Keratinocyte (primary cell): ENCODE measurements around the gene STK40. TPM values are rescaled to one million over a fixed set of nuclear protein-coding genes. Genes with fewer than 3 reads are reported as not detected.

Source experiments
- DNase-seq: peaks from one replicate; pipeline ENCODE4 v3.0.0-alpha.2; 2011; ENCODE audit warnings: low read depth, missing footprints, low spot score
- FAIRE-seq: peaks from 2 replicates; lab custom pipeline; 2011; peaks lifted over from hg19 to GRCh38; lab: Jason Lieb, UNC
- H2AFZ ChIP-seq: 2 replicates; pipeline ENCODE4 v1.6.0; 2012; ENCODE audit warnings: low read length, control low read depth, inconsistent platforms; ENCODE audit not compliant: control insufficient read depth
- H3K27ac ChIP-seq: 2 replicates; pipeline ENCODE4 v1.5.1; 2011; ENCODE audit warnings: low read length; ENCODE audit not compliant: control insufficient read depth, insufficient read depth
- H3K27me3 ChIP-seq: 3 replicates; pipeline ENCODE4 v1.6.0; 2011; ENCODE audit warnings: low read length; ENCODE audit not compliant: control insufficient read depth, insufficient read depth; ENCODE audit errors: extremely low read depth
- H3K36me3 ChIP-seq, 2 experiments: 2 replicates in 1 of 2; 3 replicates in 1 of 2; pipeline ENCODE4 v1.5.1; 2011; ENCODE audit warnings: low read length in 2 of 2, mild to moderate bottlenecking in 1 of 2; ENCODE audit not compliant: control insufficient read depth in 2 of 2, insufficient read depth in 2 of 2; ENCODE audit errors: extremely low read depth in 1 of 2
- H3K4me1 ChIP-seq: 3 replicates; pipeline ENCODE4 v1.5.1; 2011; ENCODE audit warnings: low read length; ENCODE audit not compliant: control insufficient read depth, insufficient read depth; ENCODE audit errors: extremely low read depth
- H3K4me2 ChIP-seq: 3 replicates; pipeline ENCODE4 v1.6.0; 2011; ENCODE audit warnings: low read depth, low read length; ENCODE audit not compliant: control insufficient read depth, insufficient read depth; ENCODE audit errors: extremely low read depth
- H3K4me3 ChIP-seq, 3 experiments: fragments of 200-600 bp in 1 of 3; sonication (generic) in 1 of 3; 2 replicates in 2 of 3; 3 replicates in 1 of 3; pipeline ENCODE4 v1.5.1; 2011 to 2016; ENCODE audit warnings: low read length in 3 of 3, mild to moderate bottlenecking in 3 of 3, control low read depth in 2 of 3, inconsistent platforms in 1 of 3, low read depth in 1 of 3, mixed read lengths in 1 of 3, mixed run types in 1 of 3, moderate library complexity in 1 of 3; ENCODE audit not compliant: control insufficient read depth in 2 of 3, insufficient read depth in 2 of 3; ENCODE audit errors: extremely low read depth in 1 of 3
- H3K79me2 ChIP-seq: 2 replicates; pipeline ENCODE4 v1.6.0; 2012; ENCODE audit warnings: low read length; ENCODE audit not compliant: control insufficient read depth, insufficient read depth
- H3K9ac ChIP-seq: 3 replicates; pipeline ENCODE4 v1.6.0; 2011; ENCODE audit warnings: low read length; ENCODE audit not compliant: control insufficient read depth, insufficient read depth; ENCODE audit errors: extremely low read depth
- H3K9me1 ChIP-seq: 3 replicates; pipeline ENCODE4 v1.6.0; 2011; ENCODE audit warnings: low read length; ENCODE audit not compliant: control insufficient read depth, insufficient read depth; ENCODE audit errors: extremely low read depth
- H3K9me3 ChIP-seq: 2 replicates; pipeline ENCODE4 v1.5.1; 2012; ENCODE audit warnings: low read depth, low read length; ENCODE audit not compliant: control insufficient read depth
- H4K20me1 ChIP-seq: 3 replicates; pipeline ENCODE4 v1.6.0; 2011; ENCODE audit warnings: low read length; ENCODE audit not compliant: control insufficient read depth, insufficient read depth; ENCODE audit errors: extremely low read depth
- CTCF ChIP-seq, 3 experiments: IDR thresholded peaks in 1 of 3; conservative IDR thresholded peaks in 1 of 3; optimal IDR thresholded peaks in 1 of 3; 2 replicates in 2 of 3; 3 replicates in 1 of 3; pipeline versions ENCODE3 to v1.5.1; 2011; ENCODE audit warnings: low read length in 3 of 3, mild to moderate bottlenecking in 3 of 3, moderate library complexity in 2 of 3, control low read depth in 1 of 3, inconsistent platforms in 1 of 3; ENCODE audit not compliant: insufficient read depth in 2 of 3; ENCODE audit errors: extremely low read depth in 1 of 3
- EZH2 ChIP-seq: IDR thresholded peaks from one replicate; pipeline ENCODE4 v1.6.1; 2012; ENCODE audit warnings: inconsistent platforms, mild to moderate bottlenecking, low read length, moderate library complexity
- dilution Hi-C: fragments of 300-500 bp; cut with MboI; formaldehyde crosslinking; loops from one replicate; pipeline ENCODE4 v1.7.0; 2020; ENCODE audit warnings: low sequenced_read_pairs; ENCODE audit not compliant: extremely low pct_ligation_motif_present
- polyA plus RNA-seq, 5 experiments: library from polyadenylated mRNA; depleted of rRNA in 3 of 5; stranded (reverse) in 3 of 5; stranded (forward) in 1 of 5; unstranded in 1 of 5; fragments of >200 nt; gene quantifications; 1 replicate in 1 of 5; 2 replicates in 3 of 5; 3 replicates in 1 of 5; pipeline versions ENCODE4 v1.2.1 to v1.2.3, GENCODE V29; 2011 to 2012; ENCODE audit warnings: missing spikeins in 2 of 5, low read depth in 1 of 5, low replicate concordance in 1 of 5

The STK40 gene
- polyA plus RNA-seq, 1 donor (not counting 4 experiments of a cell fraction or from before 2014, with no cell fraction given): 10.4 TPM

- no peaks in the 10 kb centered on the region for H4K20me1 ChIP-seq
- no peak overlapping the region for H2AFZ ChIP-seq
- H3K4me2 ChIP-seq: no peak overlapping the region
- TF ChIP-seq CTCF (optimal IDR thresholded peaks at IDR 0.05 in 1 of 3, IDR thresholded peaks at IDR 0.05 in 1 of 3, conservative IDR thresholded peaks at IDR 0.05 in 1 of 3; ENCODE audit: extremely low read depth in 1 of 3, insufficient read depth in 2 of 3, low read length in 3 of 3): no peak
- H3K4me3 ChIP-seq: no peak overlapping the region
- no peak overlapping the region for H3K9ac ChIP-seq
- H3K27ac ChIP-seq: no peak overlapping the region
- peaks cover 13% of the 10 kb centered on the region for H3K4me1 ChIP-seq
- H3K36me3 ChIP-seq: peaks cover 0 to 2% of the 10 kb centered on the region in 2 experiments
- dilution Hi-C loops: no loop called here
- H3K9me3 ChIP-seq: no peaks in the 10 kb centered on the region
- FAIRE-seq: no peak
- H3K9me1 ChIP-seq: no peaks in the 10 kb centered on the region
- H3K79me2 ChIP-seq: no peaks in the 10 kb centered on the region
- DNase-seq: no peak
- no peaks in the 10 kb centered on the region for H3K27me3 ChIP-seq
These were observed 46.9 kb upstream of the STK40 start for GRCh38 chr1:36432616-36433015.

GRCh38 chr1:36425791-36426190 is 40.1 kb upstream of the STK40 start:
- H3K9me1 ChIP-seq: no peaks in the 10 kb centered on the region
- dilution Hi-C loops: no loop called here
- H3K27ac ChIP-seq: no peak overlapping the region
- TF ChIP-seq CTCF (optimal IDR thresholded peaks at IDR 0.05 in 1 of 3, IDR thresholded peaks at IDR 0.05 in 1 of 3, conservative IDR thresholded peaks at IDR 0.05 in 1 of 3; ENCODE audit: extremely low read depth in 1 of 3, insufficient read depth in 2 of 3, low read length in 3 of 3) (no peak), EZH2 (no peak)
- H3K4me3 ChIP-seq: no peak overlapping the region
- H3K27me3 ChIP-seq: no peaks in the 10 kb centered on the region
- peaks cover 16% of the 10 kb centered on the region for H3K4me1 ChIP-seq
- H3K79me2 ChIP-seq: no peaks in the 10 kb centered on the region
- no peaks in the 10 kb centered on the region for H3K9me3 ChIP-seq
- no peak overlapping the region for H3K9ac ChIP-seq
- no peak overlapping the region for H2AFZ ChIP-seq
- H3K4me2 ChIP-seq: no peak overlapping the region
- FAIRE-seq (peak; percentile 76), DNase-seq (no peak)
- no peaks in the 10 kb centered on the region for H3K36me3 ChIP-seq
- H4K20me1 ChIP-seq: no peaks in the 10 kb centered on the region
